ENCODE data around the gene PTS.

DNA sequence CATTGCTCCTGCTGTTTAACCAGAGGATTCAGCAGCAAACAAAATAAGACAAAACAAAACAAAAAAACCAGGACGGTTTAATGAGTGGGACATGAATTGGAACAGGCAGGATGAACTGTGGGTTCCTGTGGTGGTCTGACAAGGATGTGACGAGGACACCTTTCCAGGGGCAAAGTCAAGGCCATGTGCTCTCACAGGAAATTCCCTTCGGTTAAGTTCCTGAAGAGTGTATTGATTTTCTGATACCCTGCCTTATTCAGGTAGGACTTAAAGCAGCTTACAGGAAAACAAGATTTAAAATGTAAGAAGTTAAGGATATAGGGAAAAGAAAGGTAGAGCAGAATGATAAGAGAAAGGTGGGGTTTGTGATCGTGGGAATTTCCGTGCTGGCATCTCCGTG lies 42.9 kb downstream of the PTS start:
- TF ChIP-seq CTCF (IDR thresholded peaks at IDR 0.05) (no peak), EZH2phosphoT487 (IDR thresholded peaks at IDR 0.05) (no peak), EZH2 (IDR thresholded peaks at IDR 0.05) (no peak)

All from neural progenitor cell (in vitro differentiated cells).